Naive B cell (primary cell): Measurements from ENCODE around the gene DUXB. TPM values are rescaled to one million over a fixed set of nuclear protein-coding genes. Genes with fewer than 3 reads are reported as not detected.

ENCODE experiments used
- ATAC-seq, 2 donors: fragments of 150-1000 bp; cut with Tn5 transposase; 2 replicates each; pipeline ENCODE4 v1.10.0; 2021; ENCODE audit warnings: low read depth in 2 of 2, mild to moderate bottlenecking in 2 of 2, moderate library complexity in 2 of 2
- DNase-seq: peaks from one replicate; pipeline ENCODE4 v3.0.0; 2022
- H3K27ac Mint-ChIP-seq, 6 donors: one replicate each; pipeline ENCODE4 v1.8.0; 2020 to 2022; ENCODE audit warnings: mild to moderate bottlenecking in 6 of 6, mixed read lengths in 6 of 6, moderate library complexity in 5 of 6, inconsistent platforms in 2 of 6
- H3K27me3 Mint-ChIP-seq, 3 donors: one replicate each; pipeline ENCODE4 v1.8.0; 2021 to 2022; ENCODE audit warnings: mixed read lengths in 3 of 3, mild to moderate bottlenecking in 1 of 3
- H3K36me3 Mint-ChIP-seq, 2 donors: one replicate each; pipeline ENCODE4 v1.8.0; 2020 to 2022; ENCODE audit warnings: mixed read lengths in 2 of 2, inconsistent platforms in 1 of 2, mild to moderate bottlenecking in 1 of 2
- H3K4me1 Mint-ChIP-seq, 3 donors: one replicate each; pipeline ENCODE4 v1.8.0; 2020 to 2022; ENCODE audit warnings: mixed read lengths in 3 of 3, inconsistent platforms in 1 of 3, mild to moderate bottlenecking in 1 of 3, moderate library complexity in 1 of 3
- H3K4me3 Mint-ChIP-seq, 8 donors: one replicate each; pipeline ENCODE4 v1.8.0; 2020 to 2022; ENCODE audit warnings: mild to moderate bottlenecking in 8 of 8, mixed read lengths in 8 of 8, moderate library complexity in 8 of 8, inconsistent platforms in 2 of 8
- H3K9me3 Mint-ChIP-seq, 7 donors: one replicate each; pipeline ENCODE4 v1.8.0; 2020 to 2022; ENCODE audit warnings: mixed read lengths in 7 of 7, mild to moderate bottlenecking in 5 of 7, inconsistent platforms in 2 of 7, moderate library complexity in 1 of 7
- polyA plus RNA-seq, 6 donors: library from polyadenylated mRNA; unstranded; fragments of 300-500 nt; fragmentation: Illumina TruSeq; gene quantifications; one replicate each; pipeline ENCODE4 v1.2.3, GENCODE V29; 2021; ENCODE audit warnings: low read depth in 6 of 6

The DUXB gene
- polyA plus RNA-seq, 6 donors from 2014 or later = 0.34 TPM; not detected in 5

GRCh38 chr16:75703306-75703705 lies 2.0 kb upstream of the DUXB start:
- peaks cover 0 to 3% (median 0%) of the 10 kb centered on the region in 7 donors for H3K9me3 Mint-ChIP-seq
- H3K27ac Mint-ChIP-seq = no peak overlapping the region
- H3K27me3 Mint-ChIP-seq = peaks cover 5 to 10% (median 9%) of the 10 kb centered on the region in 3 donors
- no peaks in the 10 kb centered on the region for H3K4me1 Mint-ChIP-seq
- DNase-seq (no peak), ATAC-seq (no peak)
- H3K4me3 Mint-ChIP-seq = no peak overlapping the region
- no peaks in the 10 kb centered on the region for H3K36me3 Mint-ChIP-seq

GRCh38 chr16:75702242-75702641 lies 981 bp upstream of the DUXB start:
- H3K4me1 Mint-ChIP-seq = no peaks in the 10 kb centered on the region
- H3K27me3 Mint-ChIP-seq = peaks cover 5 to 9% (median 9%) of the 10 kb centered on the region in 3 donors
- H3K9me3 Mint-ChIP-seq = peaks cover 0 to 2% (median 0%) of the 10 kb centered on the region in 7 donors
- DNase-seq = no peak
- peak overlapping the region in 1 of 6 donors; percentile 56 for H3K27ac Mint-ChIP-seq
- H3K36me3 Mint-ChIP-seq = no peaks in the 10 kb centered on the region
- no peak overlapping the region for H3K4me3 Mint-ChIP-seq
- no peak for ATAC-seq

GRCh38 chr16:75697571-75697970 lies 3.7 kb downstream of the DUXB start:
- no peak overlapping the region for H3K4me3 Mint-ChIP-seq
- no peaks in the 10 kb centered on the region for H3K27me3 Mint-ChIP-seq
- no peaks in the 10 kb centered on the region for H3K36me3 Mint-ChIP-seq
- H3K4me1 Mint-ChIP-seq = no peaks in the 10 kb centered on the region
- peaks cover 0 to 4% (median 0%) of the 10 kb centered on the region in 7 donors for H3K9me3 Mint-ChIP-seq
- DNase-seq (no peak), ATAC-seq (no peak)
- H3K27ac Mint-ChIP-seq = no peak overlapping the region

- H3K9me3 Mint-ChIP-seq = peaks cover 0 to 4% (median 0%) of the 10 kb centered on the region in 7 donors
- no peak overlapping the region for H3K27ac Mint-ChIP-seq
- no peak for DNase-seq
- no peaks in the 10 kb centered on the region for H3K27me3 Mint-ChIP-seq
- no peaks in the 10 kb centered on the region for H3K36me3 Mint-ChIP-seq
- no peak overlapping the region for H3K4me3 Mint-ChIP-seq
- no peak for ATAC-seq
- H3K4me1 Mint-ChIP-seq = no peaks in the 10 kb centered on the region
These were observed 5.6 kb downstream of the DUXB start for GRCh38 chr16:75695708-75696107.

GRCh38 chr16:75687361-75687760 lies 13.9 kb downstream of the DUXB start:
- peaks cover 7 to 11% of the 10 kb centered on the region in 2 donors for H3K36me3 Mint-ChIP-seq
- H3K4me1 Mint-ChIP-seq = no peaks in the 10 kb centered on the region
- ATAC-seq = no peak

GRCh38 chr16:75682308-75682707 lies 19.0 kb downstream of the DUXB start:
- H3K27me3 Mint-ChIP-seq = peaks cover 0 to 10% (median 0%) of the 10 kb centered on the region in 3 donors
- no peak overlapping the region for H3K27ac Mint-ChIP-seq

More at GRCh38 chr16:75687361-75687760, 13.9 kb downstream of the DUXB start:
- H3K4me3 Mint-ChIP-seq = no peak overlapping the region
- peaks cover 5 to 11% (median 7%) of the 10 kb centered on the region in 7 donors for H3K9me3 Mint-ChIP-seq
- H3K27me3 Mint-ChIP-seq = peaks cover 0 to 10% (median 0%) of the 10 kb centered on the region in 3 donors
- H3K27ac Mint-ChIP-seq = no peak overlapping the region
- no peak for DNase-seq

GRCh38 chr16:75679366-75679765 lies 21.9 kb downstream of the DUXB start:
- Mint-ChIP-seq H3K4me3 (no peak overlapping the region), H3K4me1 (no peaks in the 10 kb centered on the region), H3K36me3 (peaks cover 2 to 11% of the 10 kb centered on the region in 2 donors), H3K27ac (peak overlapping the region in 2 of 6 donors; percentile 33 to 50), H3K9me3 (peaks cover 1 to 5% (median 3%) of the 10 kb centered on the region in 7 donors), H3K27me3 (peaks cover 0 to 10% (median 0%) of the 10 kb centered on the region in 3 donors)
- DNase-seq (no peak), ATAC-seq (no peak)

More at GRCh38 chr16:75682308-75682707, 19.0 kb downstream of the DUXB start:
- DNase-seq = no peak
- Mint-ChIP-seq H3K4me3 (no peak overlapping the region), H3K9me3 (peaks cover 5 to 8% (median 6%) of the 10 kb centered on the region in 7 donors), H3K4me1 (no peaks in the 10 kb centered on the region), H3K36me3 (peaks cover 3 to 11% of the 10 kb centered on the region in 2 donors)
- no peak for ATAC-seq

- no peaks in the 10 kb centered on the region for H3K4me1 Mint-ChIP-seq
- no peaks in the 10 kb centered on the region for H3K36me3 Mint-ChIP-seq
- no peak within 1 kb of the TSS for H3K4me3 Mint-ChIP-seq
- DNase-seq (no peak), ATAC-seq (no peak)
- H3K9me3 Mint-ChIP-seq = no peaks in the 10 kb centered on the region
- no peaks in the 10 kb centered on the region for H3K27me3 Mint-ChIP-seq
- no peak within 1 kb of the TSS for H3K27ac Mint-ChIP-seq
These were observed 24.4 kb downstream of the DUXB start, which contains the start of gene CPHXL2 for GRCh38 chr16:75676909-75677308. TSS of gene CPHXL2 (minus strand) at chr16:75677009. CDS start at chr16:75676999, 10 bp downstream.

- Mint-ChIP-seq H3K27me3 (no peaks in the 10 kb centered on the region), H3K9me3 (peaks cover 0 to 4% (median 0%) of the 10 kb centered on the region in 7 donors), H3K4me3 (no peak overlapping the region), H3K27ac (peak overlapping the region in 1 of 6 donors; percentile 13), H3K36me3 (peaks cover 0 to 4% of the 10 kb centered on the region in 2 donors), H3K4me1 (peaks cover 0 to 4% (median 0%) of the 10 kb centered on the region in 3 donors)
- DNase-seq (no peak), ATAC-seq (no peak)
These were observed 33.8 kb downstream of the DUXB start for GRCh38 chr16:75667503-75667902.

- ATAC-seq (no peak), DNase-seq (no peak)
- Mint-ChIP-seq H3K4me3 (no peak overlapping the region), H3K27me3 (no peaks in the 10 kb centered on the region), H3K9me3 (no peaks in the 10 kb centered on the region), H3K27ac (no peak overlapping the region), H3K36me3 (peaks cover 9 to 16% of the 10 kb centered on the region in 2 donors), H3K4me1 (peaks cover 2 to 9% (median 5%) of the 10 kb centered on the region in 3 donors)
These were observed 40.4 kb downstream of the DUXB start for GRCh38 chr16:75660726-75661302.

- Mint-ChIP-seq H3K27me3 (no peaks in the 10 kb centered on the region), H3K4me1 (peaks cover 2 to 10% (median 5%) of the 10 kb centered on the region in 3 donors), H3K9me3 (no peaks in the 10 kb centered on the region), H3K27ac (peak overlapping the region in 2 of 6 donors; percentile 13 to 38), H3K4me3 (no peak overlapping the region), H3K36me3 (peaks cover 12 to 16% of the 10 kb centered on the region in 2 donors)
- no peak for ATAC-seq
- no peak for DNase-seq
These were observed 40.9 kb downstream of the DUXB start for GRCh38 chr16:75660321-75660720.

GRCh38 chr16:75658175-75658574 lies 43.1 kb downstream of the DUXB start:
- ATAC-seq (no peak), DNase-seq (no peak)
- Mint-ChIP-seq H3K4me1 (peaks cover 14 to 21% (median 19%) of the 10 kb centered on the region in 3 donors), H3K36me3 (peaks cover 21 to 22% of the 10 kb centered on the region in 2 donors), H3K27ac (no peak overlapping the region), H3K27me3 (no peaks in the 10 kb centered on the region), H3K9me3 (no peaks in the 10 kb centered on the region), H3K4me3 (peak overlapping the region in 1 of 8 donors; percentile 60)

GRCh38 chr16:75653922-75654321 lies 47.3 kb downstream of the DUXB start:
- Mint-ChIP-seq H3K36me3 (peaks cover 21 to 22% of the 10 kb centered on the region in 2 donors), H3K27me3 (no peaks in the 10 kb centered on the region), H3K4me3 (peak overlapping the region in 1 of 8 donors; percentile 15), H3K4me1 (peaks cover 47 to 53% (median 52%) of the 10 kb centered on the region in 3 donors), H3K27ac (peak overlapping the region in 5 of 6 donors; percentile 8 to 85 (median 16)), H3K9me3 (no peaks in the 10 kb centered on the region)
- no peak for DNase-seq
- ATAC-seq = no peak
